AG04449 (cell line): ENCODE results near the gene TTLL9.
"Not testable (repeated sequence)": the region's sequence is repeated elsewhere in the genome, so short reads cannot be mapped to it uniquely, and the experiment has no call there.

Source experiments
- CTCF ChIA-PET: fragments of 350-600 bp; formaldehyde crosslinking; extraction: SDS; loops from one replicate; lab custom pipeline; 2021; ENCODE audit warnings: antibody characterized with exemption; lab: Yijun Ruan, JAX
- POLR2A ChIA-PET: fragments of 400-600, 350-600 bp; formaldehyde crosslinking; extraction: SDS; loops from one replicate; lab custom pipeline; 2020; ENCODE audit warnings: antibody characterized with exemption, inconsistent platforms; lab: Yijun Ruan, JAX
- DNase-seq: peaks from one replicate; pipeline ENCODE4 v3.0.0-alpha.2; 2010; ENCODE audit warnings: low read depth, low spot score
- H3K4me3 ChIP-seq: 2 replicates; pipeline ENCODE4 v1.5.1; 2011; ENCODE audit warnings: low read depth, mild to moderate bottlenecking, control low read depth, low read length
- TF ChIP-seq, protein P1 (sequence below): IDR thresholded peaks from one replicate; pipeline ENCODE4 v1.5.1; 2011; ENCODE audit warnings: mild to moderate bottlenecking, moderate library complexity, low read length, control low read depth, inconsistent platforms; ENCODE audit not compliant: insufficient read depth; ENCODE audit errors: missing control alignments

TTLL9 gene

DNA sequence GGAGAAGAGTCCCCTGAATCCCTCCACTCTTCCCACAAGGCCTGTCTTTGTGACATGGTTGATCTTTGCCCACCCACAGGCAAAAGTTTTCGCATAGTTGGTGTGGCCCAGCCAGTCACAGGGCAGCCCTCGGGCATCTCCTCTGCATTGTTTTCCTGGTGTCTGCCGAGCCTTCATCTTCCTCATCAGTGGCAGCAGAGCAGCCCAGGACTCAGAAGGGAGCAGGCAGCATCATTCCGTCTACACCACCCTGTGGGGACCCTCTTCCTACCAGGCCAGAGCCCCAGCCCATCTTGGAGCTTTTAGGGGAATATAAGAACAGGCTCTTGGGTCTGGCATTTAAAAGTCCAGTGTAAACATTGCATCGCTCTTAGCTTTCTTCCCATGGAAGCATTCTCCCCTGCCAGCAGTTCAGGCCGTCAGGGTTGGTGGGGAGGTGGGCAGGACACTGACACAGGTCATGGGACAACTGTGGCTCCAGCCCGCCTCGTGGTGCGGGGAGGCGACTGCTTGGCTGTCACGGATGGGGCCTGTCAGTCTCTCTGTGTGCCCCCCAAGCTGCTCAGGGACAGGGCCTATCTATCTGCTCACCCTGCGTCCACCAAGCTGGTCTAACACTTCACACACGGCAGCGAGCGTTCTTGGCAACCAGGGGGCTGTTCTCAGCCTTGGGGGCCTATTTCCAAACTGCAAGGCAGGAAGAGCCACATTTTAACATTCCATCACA lies 43.2 kb downstream of the TTLL9 start:
- no peak for DNase-seq
- ChIA-PET CTCF (interaction anchor here (1.5 kb wide), 1 partner anchor 38 kb away, joined by 4 read pairs; the partner anchor contains the start of gene PDRG1), POLR2A (no interaction called here)
- TF ChIP-seq, protein P1, sequence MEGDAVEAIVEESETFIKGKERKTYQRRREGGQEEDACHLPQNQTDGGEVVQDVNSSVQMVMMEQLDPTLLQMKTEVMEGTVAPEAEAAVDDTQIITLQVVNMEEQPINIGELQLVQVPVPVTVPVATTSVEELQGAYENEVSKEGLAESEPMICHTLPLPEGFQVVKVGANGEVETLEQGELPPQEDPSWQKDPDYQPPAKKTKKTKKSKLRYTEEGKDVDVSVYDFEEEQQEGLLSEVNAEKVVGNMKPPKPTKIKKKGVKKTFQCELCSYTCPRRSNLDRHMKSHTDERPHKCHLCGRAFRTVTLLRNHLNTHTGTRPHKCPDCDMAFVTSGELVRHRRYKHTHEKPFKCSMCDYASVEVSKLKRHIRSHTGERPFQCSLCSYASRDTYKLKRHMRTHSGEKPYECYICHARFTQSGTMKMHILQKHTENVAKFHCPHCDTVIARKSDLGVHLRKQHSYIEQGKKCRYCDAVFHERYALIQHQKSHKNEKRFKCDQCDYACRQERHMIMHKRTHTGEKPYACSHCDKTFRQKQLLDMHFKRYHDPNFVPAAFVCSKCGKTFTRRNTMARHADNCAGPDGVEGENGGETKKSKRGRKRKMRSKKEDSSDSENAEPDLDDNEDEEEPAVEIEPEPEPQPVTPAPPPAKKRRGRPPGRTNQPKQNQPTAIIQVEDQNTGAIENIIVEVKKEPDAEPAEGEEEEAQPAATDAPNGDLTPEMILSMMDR, result no peak
- H3K4me3 ChIP-seq, result no peak overlapping the region

DNA sequence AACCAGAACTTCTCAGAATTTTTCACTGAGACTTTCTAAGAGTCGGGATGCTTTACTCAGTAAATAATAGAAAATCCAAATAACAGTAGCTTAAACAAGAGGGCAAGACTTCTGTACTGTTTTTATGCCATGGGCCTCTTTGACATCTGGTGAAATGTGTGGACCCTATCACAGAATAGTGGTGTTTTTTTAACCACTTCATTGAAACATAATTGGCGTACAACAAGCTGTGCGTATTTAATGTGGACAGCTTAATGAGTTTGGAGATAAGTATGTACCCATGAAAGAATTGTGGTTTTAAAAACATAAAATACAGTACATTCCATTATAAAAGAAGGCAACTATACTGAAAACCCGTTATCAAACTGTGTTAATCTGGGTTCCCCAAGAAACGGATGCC lies 43.7 kb downstream of the TTLL9 start:
- ChIA-PET POLR2A (no interaction called here), CTCF (no interaction called here)
- H3K4me3 ChIP-seq, result no peak overlapping the region
- DNase-seq, result no peak
- TF ChIP-seq, protein P1, result no peak

DNA sequence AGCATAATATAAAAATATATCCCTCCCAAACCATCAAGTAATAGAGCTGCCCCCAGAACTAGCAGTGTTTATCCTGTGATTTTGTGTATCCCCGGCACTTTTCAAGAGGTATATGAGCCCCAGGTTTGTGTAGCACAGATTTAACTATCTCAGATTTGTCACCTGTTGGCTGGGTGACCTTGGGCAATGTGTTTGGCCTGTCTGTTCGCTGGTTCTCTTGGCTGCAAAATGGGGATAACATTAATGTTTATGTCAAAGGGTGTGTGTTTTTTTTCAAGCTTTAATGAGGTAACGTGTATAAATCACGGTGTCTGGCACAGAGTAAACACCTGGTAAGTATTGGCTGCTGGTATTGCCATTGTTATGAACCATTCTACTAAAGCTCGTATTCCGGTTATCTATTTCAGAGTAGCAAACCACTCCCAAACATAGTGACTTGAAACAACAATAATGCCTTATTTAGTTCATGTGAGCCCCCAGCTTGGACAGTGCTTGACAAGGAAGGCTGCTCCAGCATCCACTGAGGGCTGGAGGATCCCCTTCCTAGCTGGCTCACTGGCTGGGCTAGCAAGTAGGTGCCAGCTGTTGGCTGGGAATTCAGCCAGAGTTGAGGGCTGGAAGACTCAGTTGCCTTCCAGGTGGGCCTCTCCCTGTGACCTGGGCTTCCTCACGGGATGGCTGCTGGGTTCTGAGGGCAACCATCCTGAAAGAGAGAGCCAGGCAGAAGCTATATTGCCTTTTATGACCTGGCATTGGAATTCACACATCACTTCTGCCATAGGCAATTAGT lies 45.3 kb downstream of the TTLL9 start:
- no peak overlapping the region for H3K4me3 ChIP-seq
- DNase-seq, result no peak
- TF ChIP-seq, protein P1, result no peak
- POLR2A ChIA-PET, result no interaction called here
- CTCF ChIA-PET, result no interaction called here

DNA sequence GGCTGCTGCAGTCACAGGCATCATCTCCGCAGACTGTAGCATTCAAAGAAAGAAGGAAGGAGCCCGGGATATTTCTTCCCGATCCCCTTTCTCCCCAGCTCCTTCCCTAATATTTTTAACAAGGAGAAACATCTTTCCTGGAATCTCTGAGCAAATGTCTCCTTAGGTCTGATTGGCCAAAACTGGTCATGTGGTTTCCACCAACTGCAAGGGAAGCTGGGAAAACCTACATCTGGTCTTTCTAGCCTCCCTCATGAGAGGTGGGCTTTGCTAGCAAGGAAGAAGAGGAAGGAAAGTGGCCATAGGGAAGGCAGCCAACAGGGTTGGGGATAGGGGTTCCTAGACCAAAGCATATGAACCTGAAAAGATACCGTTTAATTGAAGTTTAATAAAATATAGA lies 46.3 kb downstream of the TTLL9 start:
- ChIA-PET POLR2A (no interaction called here), CTCF (no interaction called here)
- TF ChIP-seq, protein P1, result no peak
- DNase-seq, result no peak
- H3K4me3 ChIP-seq, result no peak overlapping the region

DNA sequence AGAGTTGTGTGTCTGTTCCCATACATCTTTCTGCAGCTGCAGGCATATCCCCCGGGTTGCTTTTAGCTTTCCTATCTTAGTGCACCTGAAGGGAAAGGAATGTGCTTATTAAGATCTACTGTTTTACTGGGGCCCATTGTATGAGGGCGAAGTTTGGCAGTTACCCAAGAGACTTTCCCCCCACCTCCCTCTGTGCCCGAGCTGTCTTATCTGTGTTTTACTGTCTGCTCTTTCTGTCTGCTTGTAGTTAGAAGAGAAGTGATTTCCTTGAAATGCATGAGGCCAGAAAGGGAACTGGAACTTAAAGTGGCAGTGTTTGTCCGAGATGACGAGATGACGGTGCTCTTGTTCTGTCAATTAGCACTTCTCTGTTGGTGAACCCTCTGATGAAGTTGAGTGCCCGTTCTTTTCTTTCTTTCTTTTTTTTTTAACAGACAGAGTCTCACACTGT lies 47.6 kb downstream of the TTLL9 start:
- DNase-seq, POLR2A ChIA-PET, H3K4me3 ChIP-seq: not testable (repeated sequence)
- CTCF ChIA-PET, result interaction anchor here (1.3 to 1.5 kb wide), 2 partner anchors 35 to 63 kb away, joined by 3 to 4 read pairs; no protein-coding TSS in a partner anchor

DNA sequence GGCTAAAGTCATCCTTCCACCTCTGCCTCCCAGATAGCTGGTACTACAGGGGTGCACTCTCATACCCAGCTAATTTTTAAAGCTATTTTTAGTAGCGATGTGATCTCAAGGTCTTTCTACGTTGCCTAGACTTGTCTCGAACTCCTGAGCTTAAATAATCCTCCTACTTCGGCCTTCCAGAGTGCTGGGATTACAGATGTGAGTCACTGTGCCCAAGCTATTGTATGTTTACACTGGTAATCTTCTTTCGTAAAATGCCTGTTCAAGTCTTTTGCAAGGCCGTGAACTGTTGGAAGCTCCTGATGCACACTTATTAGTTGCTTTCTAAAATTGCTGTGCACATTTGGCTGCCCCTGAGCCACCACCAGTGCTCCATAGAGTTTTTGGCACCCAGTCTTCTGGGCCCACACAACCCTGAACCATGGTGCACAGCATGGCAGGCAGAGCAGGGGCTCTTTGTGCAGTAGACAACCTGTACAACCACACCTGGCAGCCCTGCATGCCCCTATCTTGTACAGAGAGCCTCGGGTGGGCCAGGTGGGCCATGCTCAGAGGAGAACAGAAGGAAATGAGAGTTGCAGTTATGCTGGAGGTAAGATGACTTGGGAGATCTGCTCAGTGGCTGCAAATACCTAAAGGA lies 48.2 kb downstream of the TTLL9 start:
- TF ChIP-seq, protein P1, result no peak
- no peak for DNase-seq
- ChIA-PET CTCF (interaction anchor here (1.3 to 1.5 kb wide), 2 partner anchors 34 to 64 kb away, joined by 3 to 4 read pairs; no protein-coding TSS in a partner anchor), POLR2A (no interaction called here)
- no peak overlapping the region for H3K4me3 ChIP-seq
